ENCODE measurements around the gene KIAA0232.

DNA sequence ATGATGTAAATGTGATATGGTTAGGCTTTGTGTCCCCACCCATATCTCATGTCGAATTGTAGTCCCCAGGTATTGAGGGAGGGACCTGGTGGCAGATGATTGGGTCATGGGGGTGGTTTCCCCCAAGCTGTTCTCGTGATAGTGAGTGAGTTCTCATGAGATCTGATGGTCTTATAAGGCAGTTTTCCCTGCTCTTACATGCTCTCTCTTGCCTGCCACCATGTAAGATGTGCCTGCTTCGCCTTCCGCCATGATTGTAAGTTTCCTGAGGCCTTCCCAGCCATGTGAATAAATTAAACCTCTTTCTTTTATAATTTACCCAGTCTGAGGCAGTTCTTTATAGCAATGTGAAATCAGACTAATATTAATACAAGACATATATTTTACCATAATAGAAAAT lies 42.6 kb upstream of the KIAA0232 start:
- TF ChIP-seq, protein P1, sequence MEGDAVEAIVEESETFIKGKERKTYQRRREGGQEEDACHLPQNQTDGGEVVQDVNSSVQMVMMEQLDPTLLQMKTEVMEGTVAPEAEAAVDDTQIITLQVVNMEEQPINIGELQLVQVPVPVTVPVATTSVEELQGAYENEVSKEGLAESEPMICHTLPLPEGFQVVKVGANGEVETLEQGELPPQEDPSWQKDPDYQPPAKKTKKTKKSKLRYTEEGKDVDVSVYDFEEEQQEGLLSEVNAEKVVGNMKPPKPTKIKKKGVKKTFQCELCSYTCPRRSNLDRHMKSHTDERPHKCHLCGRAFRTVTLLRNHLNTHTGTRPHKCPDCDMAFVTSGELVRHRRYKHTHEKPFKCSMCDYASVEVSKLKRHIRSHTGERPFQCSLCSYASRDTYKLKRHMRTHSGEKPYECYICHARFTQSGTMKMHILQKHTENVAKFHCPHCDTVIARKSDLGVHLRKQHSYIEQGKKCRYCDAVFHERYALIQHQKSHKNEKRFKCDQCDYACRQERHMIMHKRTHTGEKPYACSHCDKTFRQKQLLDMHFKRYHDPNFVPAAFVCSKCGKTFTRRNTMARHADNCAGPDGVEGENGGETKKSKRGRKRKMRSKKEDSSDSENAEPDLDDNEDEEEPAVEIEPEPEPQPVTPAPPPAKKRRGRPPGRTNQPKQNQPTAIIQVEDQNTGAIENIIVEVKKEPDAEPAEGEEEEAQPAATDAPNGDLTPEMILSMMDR (IDR thresholded peaks at IDR 0.05; ENCODE audit: low read depth, low read length, poor library complexity, severe bottlenecking), result no peak
- no peak for TF ChIP-seq EZH2phosphoT487 (IDR thresholded peaks at IDR 0.05; ENCODE audit: borderline replicate concordance, low read length)
